Endothelial cell (in vitro differentiated cells): ENCODE results near the gene UNCX. TPM values are rescaled to one million over a fixed set of nuclear protein-coding genes. Genes with fewer than 3 reads are reported as not detected.
"Not testable (repeated sequence)": the region's sequence is repeated elsewhere in the genome, so short reads cannot be mapped to it uniquely, and the experiment has no call there.

Experiments used
- DNase-seq: peaks from one replicate; pipeline ENCODE4 v3.0.0; 2021; ENCODE audit warnings: low spot score
- H3K27ac Mint-ChIP-seq: one replicate; pipeline ENCODE4 v1.8.0; 2021; ENCODE audit warnings: mixed read lengths, inconsistent platforms; ENCODE audit not compliant: unreplicated experiment
- H3K27me3 Mint-ChIP-seq: one replicate; pipeline ENCODE4 v1.8.0; 2021; ENCODE audit warnings: mild to moderate bottlenecking, moderate library complexity, mixed read lengths, inconsistent platforms; ENCODE audit not compliant: unreplicated experiment
- H3K36me3 Mint-ChIP-seq: one replicate; pipeline ENCODE4 v1.8.0; 2021; ENCODE audit warnings: mild to moderate bottlenecking, low read depth, mixed read lengths, inconsistent platforms; ENCODE audit not compliant: unreplicated experiment
- H3K4me1 Mint-ChIP-seq: one replicate; pipeline ENCODE4 v1.8.0; 2021; ENCODE audit warnings: mild to moderate bottlenecking, mixed read lengths, inconsistent platforms; ENCODE audit not compliant: unreplicated experiment
- H3K4me3 Mint-ChIP-seq: one replicate; pipeline ENCODE4 v1.8.0; 2021; ENCODE audit warnings: mild to moderate bottlenecking, mixed read lengths, inconsistent platforms; ENCODE audit not compliant: unreplicated experiment
- H3K9me3 Mint-ChIP-seq: one replicate; pipeline ENCODE4 v1.8.0; 2021; ENCODE audit warnings: mixed read lengths, inconsistent platforms; ENCODE audit not compliant: unreplicated experiment
- CTCF ChIP-seq: fragments of 200-600 bp; sonication (generic); IDR thresholded peaks from one replicate; pipeline ENCODE4 v1.5.0; 2021; ENCODE audit warnings: antibody characterized with exemption; ENCODE audit not compliant: unreplicated experiment
- total RNA-seq: library from RNA; stranded (reverse); fragmentation: NEBNext Ultra II Directional; extraction: Animal tissue kit (Norgen Biotek cat#: 25700); gene quantifications from one replicate; pipeline ENCODE4 v1.2.1, GENCODE V29; 2021; ENCODE audit not compliant: unreplicated experiment

Gene UNCX
- total RNA-seq, 1 donor from 2014 or later, result not detected

- TF ChIP-seq CTCF, result no peak
- no peaks in the 10 kb centered on the region for H3K36me3 Mint-ChIP-seq
- no peak for DNase-seq
- H3K27me3 Mint-ChIP-seq, result peaks cover 4% of the 10 kb centered on the region
- no peaks in the 10 kb centered on the region for H3K9me3 Mint-ChIP-seq
- no peak overlapping the region for H3K4me3 Mint-ChIP-seq
- H3K4me1 Mint-ChIP-seq, result no peaks in the 10 kb centered on the region
- no peak overlapping the region for H3K27ac Mint-ChIP-seq
These were observed 44.0 kb downstream of the UNCX start for GRCh38 chr7:1276626-1277175.

GRCh38 chr7:1278543-1278942, 45.9 kb downstream of the UNCX start:
- no peaks in the 10 kb centered on the region for H3K9me3 Mint-ChIP-seq
- H3K4me1 Mint-ChIP-seq, result no peaks in the 10 kb centered on the region
- H3K27me3 Mint-ChIP-seq, result peaks cover 2% of the 10 kb centered on the region
- DNase-seq, result no peak
- no peaks in the 10 kb centered on the region for H3K36me3 Mint-ChIP-seq
- peak overlapping the region; percentile 70 for H3K27ac Mint-ChIP-seq
- no peak for TF ChIP-seq CTCF
- no peak overlapping the region for H3K4me3 Mint-ChIP-seq

GRCh38 chr7:1279041-1279440, 46.4 kb downstream of the UNCX start:
- Mint-ChIP-seq H3K27me3 (peaks cover 2% of the 10 kb centered on the region), H3K9me3 (no peaks in the 10 kb centered on the region), H3K36me3 (no peaks in the 10 kb centered on the region), H3K4me3 (no peak overlapping the region), H3K27ac (peak overlapping the region; percentile 70), H3K4me1 (no peaks in the 10 kb centered on the region)
- no peak for TF ChIP-seq CTCF
- no peak for DNase-seq

GRCh38 chr7:1279895-1280294, 47.2 kb downstream of the UNCX start:
- not testable (repeated sequence) for DNase-seq, H3K27ac Mint-ChIP-seq, H3K9me3 Mint-ChIP-seq, H3K4me3 Mint-ChIP-seq, H3K4me1 Mint-ChIP-seq, H3K27me3 Mint-ChIP-seq, H3K36me3 Mint-ChIP-seq

GRCh38 chr7:1281068-1281467, 48.4 kb downstream of the UNCX start:
- no peak overlapping the region for H3K4me3 Mint-ChIP-seq
- peaks cover 2% of the 10 kb centered on the region for H3K27me3 Mint-ChIP-seq
- H3K27ac Mint-ChIP-seq, result no peak overlapping the region
- TF ChIP-seq CTCF, result no peak
- H3K9me3 Mint-ChIP-seq, result no peaks in the 10 kb centered on the region
- no peaks in the 10 kb centered on the region for H3K4me1 Mint-ChIP-seq
- no peaks in the 10 kb centered on the region for H3K36me3 Mint-ChIP-seq
- no peak for DNase-seq
